HCT116 (cell line): ENCODE results near the gene TIMP3. TPM values are rescaled to one million over a fixed set of nuclear protein-coding genes. Genes with fewer than 3 reads are reported as not detected.
A peak's percentile ranks its signal among the peaks of the same experiment; 100 is the strongest.

Experiments used
- ATAC-seq: fragments of 200-7000 bp; cut with Tn5 transposase; 2 replicates; pipeline ENCODE4 v1.9.1; 2020; ENCODE audit warnings: mild to moderate bottlenecking, moderate library complexity
- BruUV-seq: library from RNA; stranded (reverse); fragments of 400-500 nt; replicated peaks from 2 replicates; lab custom pipeline; 2021; lab: Mats Ljungman, UMichigan
- CTCF ChIA-PET: fragments of 300-600 bp; sonication (Branson Sonifier 250); formaldehyde crosslinking; loops from one replicate; lab custom pipeline; 2021; ENCODE audit warnings: antibody characterized with exemption; lab: Charles Lee
- POLR2A ChIA-PET: fragments of 300-600, 350-600 bp; sonication (Branson Sonifier 250); formaldehyde crosslinking; loops from one replicate; lab custom pipeline; 2021; ENCODE audit warnings: antibody characterized with exemption; lab: Charles Lee
- RAD21 ChIA-PET, 2 experiments: fragments of 300-600 bp; sonication (Branson Sonifier 250); formaldehyde crosslinking; loops; one replicate each; lab custom pipeline; 2023; ENCODE audit warnings: low total read pairs in 2 of 2; ENCODE audit not compliant: uncharacterized antibody in 2 of 2, unreplicated experiment in 2 of 2, low non-redundant PET in 1 of 2; lab: Charles Lee
- DNase-seq: peaks from one replicate; pipeline ENCODE4 v3.0.0-alpha.2; 2010; ENCODE audit warnings: low read depth, low spot score
- H2AFZ ChIP-seq: fragments of 200-600 bp; shearing (Covaris generic), sonication (generic); 2 replicates; pipeline ENCODE4 v1.6.1; 2017; ENCODE audit warnings: low read depth, mixed run types, mixed read lengths, antibody characterized with exemption, low read length; ENCODE audit not compliant: poor library complexity, severe bottlenecking
- H3K27ac ChIP-seq: 2 replicates; pipeline ENCODE4 v1.5.1; 2012; ENCODE audit warnings: low read depth, low read length
- H3K27me3 ChIP-seq: fragments of 200-600 bp; sonication (generic); 2 replicates; pipeline ENCODE4 v1.6.1; 2016; ENCODE audit warnings: mixed run types, low read length, mixed read lengths; ENCODE audit not compliant: insufficient read depth
- H3K36me3 ChIP-seq, 2 experiments: fragments of 200-500 bp in 1 of 2; fragments of 200-600 bp in 1 of 2; sonication (Bioruptor generic) in 1 of 2; sonication (generic) in 1 of 2; 2 replicates each; pipeline versions ENCODE4 v1.5.1 to v1.6.1; 2014 to 2016; ENCODE audit warnings: low read length in 2 of 2, inconsistent platforms in 1 of 2, mixed read lengths in 1 of 2, mixed run types in 1 of 2; ENCODE audit not compliant: insufficient read depth in 2 of 2, control insufficient read depth in 1 of 2
- H3K4me1 ChIP-seq, 2 experiments: fragments of 200-600 bp in 1 of 2; sonication (generic) in 1 of 2; 2 replicates each; pipeline versions ENCODE4 v1.5.1 to v1.6.1; 2012 to 2017; ENCODE audit warnings: low read length in 2 of 2, inconsistent platforms in 1 of 2, mild to moderate bottlenecking in 1 of 2, mixed read lengths in 1 of 2, mixed run types in 1 of 2, moderate library complexity in 1 of 2; ENCODE audit not compliant: insufficient read depth in 2 of 2, control insufficient read depth in 1 of 2
- H3K4me2 ChIP-seq: fragments of 200-600 bp; sonication (generic); 2 replicates; pipeline ENCODE4 v1.6.1; 2017; ENCODE audit warnings: mixed run types, low read length, mixed read lengths
- H3K4me3 ChIP-seq, 2 experiments: fragments of 200-600 bp in 1 of 2; sonication (generic) in 1 of 2; replicated peaks in 1 of 2; 2 replicates each; pipeline ENCODE4 v1.5.1; 2011 to 2016; ENCODE audit warnings: low read length in 2 of 2, control low read depth in 1 of 2, low read depth in 1 of 2, mild to moderate bottlenecking in 1 of 2, mixed read lengths in 1 of 2, mixed run types in 1 of 2
- H3K79me2 ChIP-seq: fragments of 200-600 bp; sonication (generic); 2 replicates; pipeline ENCODE4 v1.6.1; 2017; ENCODE audit warnings: mild to moderate bottlenecking, mixed run types, low read length, moderate library complexity, mixed read lengths; ENCODE audit not compliant: insufficient read depth
- H3K9ac ChIP-seq: fragments of 200-600 bp; sonication (generic); 2 replicates; pipeline ENCODE4 v1.6.1; 2016; ENCODE audit warnings: low read length, mixed read lengths
- H3K9me2 ChIP-seq: fragments of 200-600 bp; sonication (generic), shearing (Covaris generic); 2 replicates; pipeline ENCODE4 v1.6.1; 2017; ENCODE audit warnings: mixed run types, mild to moderate bottlenecking, moderate library complexity; ENCODE audit not compliant: insufficient read depth
- H3K9me3 ChIP-seq, 2 experiments: fragments of 200-500 bp in 1 of 2; fragments of 200-600 bp in 1 of 2; sonication (Bioruptor generic) in 1 of 2; sonication (generic) in 1 of 2; 2 replicates each; pipeline ENCODE4 v1.6.1; 2014 to 2017; ENCODE audit warnings: low read length in 2 of 2, mixed read lengths in 2 of 2, inconsistent platforms in 1 of 2, low read depth in 1 of 2, mild to moderate bottlenecking in 1 of 2, mixed run types in 1 of 2, moderate library complexity in 1 of 2; ENCODE audit not compliant: control insufficient read depth in 1 of 2, insufficient read depth in 1 of 2
- H4K20me1 ChIP-seq: fragments of 200-600 bp; sonication (generic), shearing (Covaris generic); 2 replicates; pipeline ENCODE4 v1.6.1; 2017; ENCODE audit warnings: mixed run types, mild to moderate bottlenecking, moderate library complexity; ENCODE audit not compliant: insufficient read depth
- CBX3 ChIP-seq: IDR thresholded peaks from 2 replicates; pipeline ENCODE4 v1.6.1; 2012; ENCODE audit warnings: low read depth
- ELF1 ChIP-seq: IDR thresholded peaks from 2 replicates; pipeline ENCODE4 v1.6.1; 2012; ENCODE audit warnings: low read depth, borderline replicate concordance
- JUND ChIP-seq: IDR thresholded peaks from 2 replicates; pipeline ENCODE4 v1.6.1; 2012
- POLR2A ChIP-seq: IDR thresholded peaks from 2 replicates; pipeline ENCODE4 v1.7.0; 2011; ENCODE audit warnings: borderline replicate concordance; ENCODE audit not compliant: insufficient read depth, insufficient read length; ENCODE audit errors: extremely low read depth
- RAD21 ChIP-seq: IDR thresholded peaks from 2 replicates; pipeline ENCODE4 v1.6.1; 2012; ENCODE audit warnings: low read depth, mild to moderate bottlenecking
- SP1 ChIP-seq: IDR thresholded peaks from 2 replicates; pipeline ENCODE4 v1.6.1; 2012; ENCODE audit warnings: low read depth
- ZFX ChIP-seq: fragments of 450-650 bp; IDR thresholded peaks from 2 replicates; pipeline ENCODE4 v1.6.1; 2017
- intact Hi-C: fragments of 100-400 bp; cut with micrococcal nuclease; formaldehyde crosslinking; loops from 2 replicates; pipeline ENCODE4 v1.10.0; 2022
- total RNA-seq: library from RNA; stranded (reverse); gene quantifications from one replicate; pipeline ENCODE4 v1.2.1, GENCODE V29; 2021; ENCODE audit not compliant: unreplicated experiment
- TF ChIP-seq, protein P1 (sequence below): IDR thresholded peaks from 2 replicates; pipeline ENCODE4 v1.6.1; 2012
- TF ChIP-seq, protein P2 (sequence below): IDR thresholded peaks from 2 replicates; pipeline ENCODE4 v1.6.1; 2012; ENCODE audit warnings: low read depth

Gene TIMP3
- total RNA-seq, 1 experiment from 2014 or later: 2.2 TPM

DNA sequence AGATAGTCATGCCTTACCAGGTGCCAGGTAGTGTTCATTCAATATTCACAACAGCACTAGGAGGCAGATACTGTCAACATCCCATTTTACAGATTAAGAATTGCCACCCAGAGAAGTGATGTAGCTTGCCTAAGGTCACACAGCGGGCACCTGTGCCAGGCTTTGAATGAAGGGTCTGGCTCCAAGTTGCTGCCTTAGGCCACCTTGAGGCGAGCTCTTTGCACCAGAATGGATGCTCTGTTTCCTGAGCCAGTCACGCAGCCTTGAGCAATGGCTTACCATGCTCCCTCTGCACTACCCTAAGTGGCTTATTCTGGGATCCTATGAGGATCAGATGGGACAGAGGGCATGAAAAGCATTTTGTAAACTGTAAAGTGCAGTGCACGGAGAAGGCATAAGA, 25.1 kb upstream of the TIMP3 start:
- RAD21 ChIA-PET: no interaction called here
- no TSS peak for BruUV-seq
- H3K9me2 ChIP-seq: no peaks in the 10 kb centered on the region
- H3K4me2 ChIP-seq: no peak overlapping the region
- H3K4me1 ChIP-seq: peaks cover 0 to 2% of the 10 kb centered on the region in 2 experiments; a peak in 1 of 4 replicates
- ATAC-seq: peak; percentile 42
- H3K9me3 ChIP-seq: no peaks in the 10 kb centered on the region
- intact Hi-C loops: no loop called here
- no peaks in the 10 kb centered on the region for H3K36me3 ChIP-seq
- no peak for TF ChIP-seq POLR2A
- TF ChIP-seq, protein P1, sequence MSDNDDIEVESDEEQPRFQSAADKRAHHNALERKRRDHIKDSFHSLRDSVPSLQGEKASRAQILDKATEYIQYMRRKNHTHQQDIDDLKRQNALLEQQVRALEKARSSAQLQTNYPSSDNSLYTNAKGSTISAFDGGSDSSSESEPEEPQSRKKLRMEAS: no peak
- no peak for TF ChIP-seq CBX3
- no peak for TF ChIP-seq SP1
- TF ChIP-seq JUND: no peak
- TF ChIP-seq, protein P2, sequence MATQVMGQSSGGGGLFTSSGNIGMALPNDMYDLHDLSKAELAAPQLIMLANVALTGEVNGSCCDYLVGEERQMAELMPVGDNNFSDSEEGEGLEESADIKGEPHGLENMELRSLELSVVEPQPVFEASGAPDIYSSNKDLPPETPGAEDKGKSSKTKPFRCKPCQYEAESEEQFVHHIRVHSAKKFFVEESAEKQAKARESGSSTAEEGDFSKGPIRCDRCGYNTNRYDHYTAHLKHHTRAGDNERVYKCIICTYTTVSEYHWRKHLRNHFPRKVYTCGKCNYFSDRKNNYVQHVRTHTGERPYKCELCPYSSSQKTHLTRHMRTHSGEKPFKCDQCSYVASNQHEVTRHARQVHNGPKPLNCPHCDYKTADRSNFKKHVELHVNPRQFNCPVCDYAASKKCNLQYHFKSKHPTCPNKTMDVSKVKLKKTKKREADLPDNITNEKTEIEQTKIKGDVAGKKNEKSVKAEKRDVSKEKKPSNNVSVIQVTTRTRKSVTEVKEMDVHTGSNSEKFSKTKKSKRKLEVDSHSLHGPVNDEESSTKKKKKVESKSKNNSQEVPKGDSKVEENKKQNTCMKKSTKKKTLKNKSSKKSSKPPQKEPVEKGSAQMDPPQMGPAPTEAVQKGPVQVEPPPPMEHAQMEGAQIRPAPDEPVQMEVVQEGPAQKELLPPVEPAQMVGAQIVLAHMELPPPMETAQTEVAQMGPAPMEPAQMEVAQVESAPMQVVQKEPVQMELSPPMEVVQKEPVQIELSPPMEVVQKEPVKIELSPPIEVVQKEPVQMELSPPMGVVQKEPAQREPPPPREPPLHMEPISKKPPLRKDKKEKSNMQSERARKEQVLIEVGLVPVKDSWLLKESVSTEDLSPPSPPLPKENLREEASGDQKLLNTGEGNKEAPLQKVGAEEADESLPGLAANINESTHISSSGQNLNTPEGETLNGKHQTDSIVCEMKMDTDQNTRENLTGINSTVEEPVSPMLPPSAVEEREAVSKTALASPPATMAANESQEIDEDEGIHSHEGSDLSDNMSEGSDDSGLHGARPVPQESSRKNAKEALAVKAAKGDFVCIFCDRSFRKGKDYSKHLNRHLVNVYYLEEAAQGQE: no peak
- no peak for TF ChIP-seq ZFX
- no peak for TF ChIP-seq RAD21
- TF ChIP-seq ELF1: no peak
- TF ChIP-seq, all 23 proteins: peak for 0
- H3K27ac ChIP-seq: no peak overlapping the region
- POLR2A ChIA-PET: no interaction called here
- no peaks in the 10 kb centered on the region for H3K27me3 ChIP-seq
- H3K79me2 ChIP-seq: no peaks in the 10 kb centered on the region
- DNase-seq: no peak
- no peaks in the 10 kb centered on the region for H4K20me1 ChIP-seq
- CTCF ChIA-PET: interaction anchor here (0.7 to 2.9 kb wide), 5 partner anchors 9 to 247 kb away, joined by 3 to 18 read pairs (median 7); no protein-coding TSS in a partner anchor
- H2AFZ ChIP-seq: peak overlapping the region; percentile 41
- H3K4me3 ChIP-seq: no peak overlapping the region
- no peak overlapping the region for H3K9ac ChIP-seq
